GM23248 (cell line): Measurements from ENCODE around the gene PRSS1.

Source experiments
- EZH2 ChIP-seq: fragments of 200-600 bp; sonication (generic); IDR thresholded peaks from 2 replicates; pipeline ENCODE4 v1.6.1; 2018; ENCODE audit warnings: antibody characterized with exemption, mild to moderate bottlenecking; ENCODE audit not compliant: insufficient read depth, poor library complexity, severe bottlenecking
- EZH2phosphoT487 ChIP-seq: fragments of 200-600 bp; sonication (generic); IDR thresholded peaks from 2 replicates; pipeline ENCODE4 v1.6.1; 2018; ENCODE audit warnings: antibody characterized with exemption, moderate library complexity, mild to moderate bottlenecking, low read depth; ENCODE audit not compliant: insufficient read depth

GRCh38 chr7:142788303-142789289 lies 39.3 kb downstream of the PRSS1 start:
- TF ChIP-seq EZH2 = no peak
- no peak for TF ChIP-seq EZH2phosphoT487
